ENCODE measurements around the gene UNK. TPM values are rescaled to one million over a fixed set of nuclear protein-coding genes. Genes with fewer than 3 reads are reported as not detected.
A peak's percentile ranks its signal among the peaks of the same experiment; 100 is the strongest.

Gene UNK
- total and polyA plus RNA-seq, 2 donors, result 13.7 to 31.6 TPM

DNA sequence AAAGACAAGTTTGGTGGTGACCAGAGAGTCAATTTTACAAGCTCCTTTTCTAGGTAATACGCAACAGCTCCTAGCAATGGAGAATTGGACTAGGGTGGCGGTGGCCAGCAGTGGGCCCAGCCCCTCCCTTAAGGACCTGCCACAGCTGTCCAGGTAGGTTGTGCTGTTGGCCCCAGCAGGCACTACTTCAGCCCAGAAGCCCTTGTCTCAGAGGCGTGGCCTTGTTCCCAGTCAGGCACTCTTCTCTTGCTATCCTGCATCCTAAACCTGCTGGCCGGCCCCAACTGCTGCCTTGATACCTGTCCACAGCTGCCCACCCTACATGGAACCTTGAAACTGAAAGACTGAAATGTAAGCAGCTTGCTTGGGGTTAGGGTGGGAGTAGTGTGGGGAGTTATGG lies 18.6 kb upstream of the UNK start:
- 97% methylated on average over 4 of the region's 4 CpGs for WGBS
- Histone ChIP-seq H3K4me3 (ENCODE audit: low read length in 2 of 2) (no peak overlapping the region), H3K27me3 (ENCODE audit: control insufficient read depth in 2 of 2, insufficient read depth in 1 of 2, low read length in 1 of 2) (no peaks in the 10 kb centered on the region), H3K9me3 (ENCODE audit: control insufficient read depth in 2 of 2, insufficient read depth in 1 of 2, low read length in 1 of 2) (no peaks in the 10 kb centered on the region), H3K4me1 (ENCODE audit: control insufficient read depth in 2 of 2, insufficient read depth in 2 of 2, low read length in 2 of 2) (peaks cover 10 to 18% of the 10 kb centered on the region in 2 donors), H3K36me3 (ENCODE audit: control insufficient read depth in 2 of 2, insufficient read depth in 2 of 2, low read length in 1 of 2) (peaks cover 6 to 9% of the 10 kb centered on the region in 2 donors), H3K27ac (ENCODE audit: low read depth in 1 of 2, low read length in 1 of 2) (no peak overlapping the region)
- no peak for DNase-seq (ENCODE audit: low read depth in 6 of 9, low spot score in 9 of 9)

- DNase-seq (ENCODE audit: low read depth in 6 of 9, low spot score in 9 of 9), result no peak
- Histone ChIP-seq H3K9me3 (ENCODE audit: control insufficient read depth in 2 of 2, insufficient read depth in 1 of 2, low read length in 1 of 2) (no peaks in the 10 kb centered on the region), H3K4me1 (ENCODE audit: control insufficient read depth in 2 of 2, insufficient read depth in 2 of 2, low read length in 2 of 2) (peaks cover 10 to 28% of the 10 kb centered on the region in 2 donors), H3K27me3 (ENCODE audit: control insufficient read depth in 2 of 2, insufficient read depth in 1 of 2, low read length in 1 of 2) (no peaks in the 10 kb centered on the region), H3K4me3 (ENCODE audit: low read length in 2 of 2) (no peak overlapping the region), H3K36me3 (ENCODE audit: control insufficient read depth in 2 of 2, insufficient read depth in 2 of 2, low read length in 1 of 2) (peaks cover under 1 to 5% of the 10 kb centered on the region in 2 donors), H3K27ac (ENCODE audit: low read depth in 1 of 2, low read length in 1 of 2) (no peak overlapping the region)
- WGBS, result 98% methylated on average over 8 of the region's 8 CpGs
These were observed 16.7 kb upstream of the UNK start for GRCh38 chr17:75767881-75768280.

GRCh38 chr17:75769536-75769935 lies 15.1 kb upstream of the UNK start:
- H3K27me3 ChIP-seq (ENCODE audit: control insufficient read depth in 2 of 2, insufficient read depth in 1 of 2, low read length in 1 of 2), result no peaks in the 10 kb centered on the region
- peaks cover 0 to 16% of the 10 kb centered on the region in 2 donors for H3K4me1 ChIP-seq (ENCODE audit: control insufficient read depth in 2 of 2, insufficient read depth in 2 of 2, low read length in 2 of 2)
- no peaks in the 10 kb centered on the region for H3K9me3 ChIP-seq (ENCODE audit: control insufficient read depth in 2 of 2, insufficient read depth in 1 of 2, low read length in 1 of 2)
- no peak for DNase-seq (ENCODE audit: low read depth in 6 of 9, low spot score in 9 of 9)
- 98% methylated on average over 3 of the region's 3 CpGs for WGBS
- H3K4me3 ChIP-seq (ENCODE audit: low read length in 2 of 2), result no peak overlapping the region
- H3K36me3 ChIP-seq (ENCODE audit: control insufficient read depth in 2 of 2, insufficient read depth in 2 of 2, low read length in 1 of 2), result peaks cover 9 to 11% of the 10 kb centered on the region in 2 donors
- no peak overlapping the region for H3K27ac ChIP-seq (ENCODE audit: low read depth in 1 of 2, low read length in 1 of 2)

- 93% methylated on average over 17 of the region's 17 CpGs for WGBS
- Histone ChIP-seq H3K27ac (ENCODE audit: low read depth in 1 of 2, low read length in 1 of 2) (no peak overlapping the region), H3K4me1 (ENCODE audit: control insufficient read depth in 2 of 2, insufficient read depth in 2 of 2, low read length in 2 of 2) (peaks cover under 1 to 15% of the 10 kb centered on the region in 2 donors), H3K36me3 (ENCODE audit: control insufficient read depth in 2 of 2, insufficient read depth in 2 of 2, low read length in 1 of 2) (peaks cover 17 to 31% of the 10 kb centered on the region in 2 donors), H3K27me3 (ENCODE audit: control insufficient read depth in 2 of 2, insufficient read depth in 1 of 2, low read length in 1 of 2) (no peaks in the 10 kb centered on the region), H3K9me3 (ENCODE audit: control insufficient read depth in 2 of 2, insufficient read depth in 1 of 2, low read length in 1 of 2) (no peaks in the 10 kb centered on the region), H3K4me3 (ENCODE audit: low read length in 2 of 2) (no peak overlapping the region)
- DNase-seq (ENCODE audit: low read depth in 6 of 9, low spot score in 9 of 9), result peak in 1 of 9 donors; percentile 8
These were observed 13.0 kb upstream of the UNK start for GRCh38 chr17:75771334-75772281.

DNA sequence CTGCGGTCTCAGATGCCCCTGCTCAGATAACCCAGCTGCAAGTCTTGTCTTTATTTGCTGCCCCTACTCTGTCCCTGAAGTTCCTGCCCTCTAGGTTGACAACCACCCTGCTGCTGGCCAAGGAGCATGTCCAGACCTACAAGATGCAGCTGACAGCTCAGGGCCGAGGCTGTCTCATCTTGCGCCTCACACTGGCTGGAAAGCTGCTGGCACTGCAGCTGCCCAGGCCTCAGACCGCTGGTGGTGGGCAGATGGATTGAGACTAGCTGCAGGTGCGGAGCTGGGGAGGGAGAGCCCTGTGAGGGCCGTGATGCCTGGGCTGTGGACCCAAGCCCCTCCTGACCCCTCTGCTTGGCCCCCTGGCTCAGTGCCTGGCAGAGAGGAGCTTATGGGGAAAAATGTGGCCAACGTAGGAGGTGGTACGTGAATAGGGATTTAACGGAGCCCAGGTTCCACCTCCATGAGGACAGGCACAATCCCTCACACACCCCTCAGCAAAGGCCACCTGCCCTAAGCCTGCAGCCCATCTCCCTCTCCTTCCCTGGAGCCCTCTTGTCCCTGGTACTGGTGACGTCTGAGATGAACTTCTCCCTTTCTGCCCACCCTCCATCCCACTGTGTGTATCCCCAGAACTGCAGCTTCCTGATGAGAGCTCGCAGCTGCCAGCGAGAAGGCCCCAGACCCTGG lies 11.3 kb upstream of the UNK start:
- H3K27ac ChIP-seq (ENCODE audit: low read depth in 1 of 2, low read length in 1 of 2), result no peak overlapping the region
- no peak overlapping the region for H3K4me3 ChIP-seq (ENCODE audit: low read length in 2 of 2)
- peaks cover 26 to 48% of the 10 kb centered on the region in 2 donors for H3K36me3 ChIP-seq (ENCODE audit: control insufficient read depth in 2 of 2, insufficient read depth in 2 of 2, low read length in 1 of 2)
- DNase-seq (ENCODE audit: low read depth in 6 of 9, low spot score in 9 of 9), result no peak
- 97% methylated on average over 12 of the region's 12 CpGs for WGBS
- no peaks in the 10 kb centered on the region for H3K9me3 ChIP-seq (ENCODE audit: control insufficient read depth in 2 of 2, insufficient read depth in 1 of 2, low read length in 1 of 2)
- no peaks in the 10 kb centered on the region for H3K27me3 ChIP-seq (ENCODE audit: control insufficient read depth in 2 of 2, insufficient read depth in 1 of 2, low read length in 1 of 2)
- H3K4me1 ChIP-seq (ENCODE audit: control insufficient read depth in 2 of 2, insufficient read depth in 2 of 2, low read length in 2 of 2), result peaks cover 6 to 21% of the 10 kb centered on the region in 2 donors

- no peak overlapping the region for H3K27ac ChIP-seq (ENCODE audit: low read depth in 1 of 2, low read length in 1 of 2)
These were observed 10.7 kb upstream of the UNK start for GRCh38 chr17:75773808-75774470.

DNA sequence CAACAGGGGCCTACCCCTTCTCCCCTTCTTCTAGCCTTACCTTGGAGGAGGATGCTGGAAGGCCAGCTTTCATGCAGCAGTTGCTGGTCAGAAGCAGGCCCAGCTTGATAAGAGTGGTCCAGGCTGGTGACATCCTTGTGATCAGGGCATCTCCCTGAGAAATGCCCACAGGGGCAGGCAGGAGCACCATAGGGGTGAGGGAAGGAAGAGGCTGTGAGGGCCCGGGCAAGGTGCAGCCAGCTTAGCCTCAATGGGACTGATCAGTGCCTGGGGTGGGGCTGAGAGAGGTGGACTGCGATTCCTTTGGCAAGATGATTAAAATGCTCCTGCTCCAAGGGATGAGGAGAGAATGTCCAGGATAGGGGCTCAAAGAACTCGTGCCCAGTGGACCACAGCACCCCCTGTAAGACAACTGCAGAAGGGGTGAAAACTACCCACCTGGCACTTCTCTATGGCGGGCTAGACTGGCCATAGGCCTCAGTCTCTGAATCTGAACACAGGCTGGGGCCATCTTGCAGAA lies 10.1 kb upstream of the UNK start:
- H3K27me3 ChIP-seq (ENCODE audit: control insufficient read depth in 2 of 2, insufficient read depth in 1 of 2, low read length in 1 of 2), result no peaks in the 10 kb centered on the region
- H3K4me3 ChIP-seq (ENCODE audit: low read length in 2 of 2), result no peak overlapping the region
- peaks cover 34 to 55% of the 10 kb centered on the region in 2 donors for H3K36me3 ChIP-seq (ENCODE audit: control insufficient read depth in 2 of 2, insufficient read depth in 2 of 2, low read length in 1 of 2)
- 98% methylated on average over 4 of the region's 4 CpGs for WGBS
- H3K4me1 ChIP-seq (ENCODE audit: control insufficient read depth in 2 of 2, insufficient read depth in 2 of 2, low read length in 2 of 2), result peaks cover 6 to 21% of the 10 kb centered on the region in 2 donors
- DNase-seq (ENCODE audit: low read depth in 6 of 9, low spot score in 9 of 9), result no peak
- no peak overlapping the region for H3K27ac ChIP-seq (ENCODE audit: low read depth in 1 of 2, low read length in 1 of 2)
- no peaks in the 10 kb centered on the region for H3K9me3 ChIP-seq (ENCODE audit: control insufficient read depth in 2 of 2, insufficient read depth in 1 of 2, low read length in 1 of 2)

More at GRCh38 chr17:75773808-75774470, 10.7 kb upstream of the UNK start:
- DNase-seq (ENCODE audit: low read depth in 6 of 9, low spot score in 9 of 9), result no peak
- Histone ChIP-seq H3K27me3 (ENCODE audit: control insufficient read depth in 2 of 2, insufficient read depth in 1 of 2, low read length in 1 of 2) (no peaks in the 10 kb centered on the region), H3K4me1 (ENCODE audit: control insufficient read depth in 2 of 2, insufficient read depth in 2 of 2, low read length in 2 of 2) (peaks cover 6 to 21% of the 10 kb centered on the region in 2 donors), H3K9me3 (ENCODE audit: control insufficient read depth in 2 of 2, insufficient read depth in 1 of 2, low read length in 1 of 2) (no peaks in the 10 kb centered on the region), H3K36me3 (ENCODE audit: control insufficient read depth in 2 of 2, insufficient read depth in 2 of 2, low read length in 1 of 2) (peaks cover 33 to 54% of the 10 kb centered on the region in 2 donors), H3K4me3 (ENCODE audit: low read length in 2 of 2) (no peak overlapping the region)
- WGBS, result 97% methylated on average over 15 of the region's 15 CpGs

GRCh38 chr17:75774991-75775668 lies 9.5 kb upstream of the UNK start:
- peaks cover 6 to 21% of the 10 kb centered on the region in 2 donors for H3K4me1 ChIP-seq (ENCODE audit: control insufficient read depth in 2 of 2, insufficient read depth in 2 of 2, low read length in 2 of 2)
- no peak overlapping the region for H3K4me3 ChIP-seq (ENCODE audit: low read length in 2 of 2)
- no peaks in the 10 kb centered on the region for H3K27me3 ChIP-seq (ENCODE audit: control insufficient read depth in 2 of 2, insufficient read depth in 1 of 2, low read length in 1 of 2)
- H3K36me3 ChIP-seq (ENCODE audit: control insufficient read depth in 2 of 2, insufficient read depth in 2 of 2, low read length in 1 of 2), result peaks cover 34 to 55% of the 10 kb centered on the region in 2 donors
- WGBS, result 91% methylated on average over 6 of the region's 6 CpGs
- DNase-seq (ENCODE audit: low read depth in 6 of 9, low spot score in 9 of 9), result no peak
- no peaks in the 10 kb centered on the region for H3K9me3 ChIP-seq (ENCODE audit: control insufficient read depth in 2 of 2, insufficient read depth in 1 of 2, low read length in 1 of 2)
- peak overlapping the region; percentile 8 to 55 for H3K27ac ChIP-seq (ENCODE audit: low read depth in 1 of 2, low read length in 1 of 2)

Data from thymus (tissue), 11 donors.